SK-N-SH treated with all-trans-retinoic acid at 6 μM for 48 hours (cell line): ENCODE results near the gene RBMS3.
A peak's percentile ranks its signal among the peaks of the same experiment; 100 is the strongest.
"Not testable (repeated sequence)": the region's sequence is repeated elsewhere in the genome, so short reads cannot be mapped to it uniquely, and the experiment has no call there.

Experiments
- ATAC-seq: fragments of 200-7000 bp; cut with Tn5 transposase; 3 replicates; pipeline ENCODE4 v1.9.1; 2020; ENCODE audit warnings: mild to moderate bottlenecking, moderate library complexity
- ARNTL ChIP-seq: fragments of 450-650 bp; formaldehyde crosslinking; IDR thresholded peaks from 2 replicates; pipeline ENCODE4 v1.5.0; 2020; ENCODE audit warnings: low read depth, mild to moderate bottlenecking, moderate library complexity, borderline replicate concordance
- BACH2 ChIP-seq: fragments of 250-450 bp; sonication (Bioruptor Pico); IDR thresholded peaks from 2 replicates; pipeline ENCODE4 v1.9.0; 2021; ENCODE audit warnings: mild to moderate bottlenecking, borderline replicate concordance
- CSDC2 ChIP-seq: fragments of 250-450 bp; sonication (Bioruptor Pico); IDR thresholded peaks from 2 replicates; pipeline ENCODE4 v1.5.0; 2020; ENCODE audit warnings: mild to moderate bottlenecking, moderate library complexity
- ESRRG ChIP-seq: fragments of 250-450 bp; sonication (Bioruptor Pico); IDR thresholded peaks from 2 replicates; pipeline ENCODE4 v1.6.1; 2021; ENCODE audit warnings: mild to moderate bottlenecking
- GLIS3 ChIP-seq: fragments of 250-450 bp; sonication (Bioruptor Pico); IDR thresholded peaks from 2 replicates; pipeline ENCODE4 v1.5.0; 2020; ENCODE audit warnings: mild to moderate bottlenecking, moderate library complexity
- ISL1 ChIP-seq: fragments of 250-450 bp; sonication (Bioruptor Pico); IDR thresholded peaks from 2 replicates; pipeline ENCODE4 v2.1.2; 2022; ENCODE audit warnings: mild to moderate bottlenecking, moderate library complexity
- OSR1 ChIP-seq: fragments of 250-450 bp; sonication (Bioruptor Pico); IDR thresholded peaks from 2 replicates; pipeline ENCODE4 v1.8.0; 2022; ENCODE audit warnings: moderate library complexity, mild to moderate bottlenecking, inconsistent platforms
- PPARA ChIP-seq: fragments of 250-450 bp; sonication (Bioruptor Pico); IDR thresholded peaks from 2 replicates; pipeline ENCODE4 v1.5.0; 2020; ENCODE audit warnings: mild to moderate bottlenecking, borderline replicate concordance
- RARB ChIP-seq: fragments of 250-450 bp; sonication (Bioruptor Pico); IDR thresholded peaks from 2 replicates; pipeline ENCODE4 v1.8.0; 2021; ENCODE audit warnings: mild to moderate bottlenecking, moderate library complexity
- SNAI2 ChIP-seq: fragments of 250-450 bp; sonication (Bioruptor Pico); IDR thresholded peaks from 2 replicates; pipeline ENCODE4 v1.5.0; 2020; ENCODE audit warnings: mild to moderate bottlenecking, moderate library complexity
- TCF4 ChIP-seq: fragments of 250-450 bp; sonication (Bioruptor Pico); IDR thresholded peaks from 2 replicates; pipeline ENCODE4 v1.8.0; 2021; ENCODE audit warnings: mild to moderate bottlenecking, moderate library complexity, borderline replicate concordance
- ZC3H10 ChIP-seq: fragments of 250-450 bp; sonication (Bioruptor Pico); IDR thresholded peaks from 2 replicates; pipeline ENCODE4 v1.5.1; 2021; ENCODE audit warnings: mild to moderate bottlenecking, moderate library complexity
- ZFP3 ChIP-seq: fragments of 250-450 bp; sonication (Bioruptor Pico); IDR thresholded peaks from 2 replicates; pipeline ENCODE4 v1.5.0; 2020; ENCODE audit warnings: mild to moderate bottlenecking, moderate library complexity
- ZFP30 ChIP-seq: fragments of 450-650 bp; formaldehyde crosslinking; IDR thresholded peaks from 2 replicates; pipeline ENCODE4 v1.5.0; 2022; ENCODE audit warnings: mild to moderate bottlenecking, moderate library complexity
- ZNF565 ChIP-seq: fragments of 450-650 bp; formaldehyde crosslinking; conservative IDR thresholded peaks from 2 replicates; pipeline ENCODE4 v1.5.0; 2020; ENCODE audit warnings: low read depth, mild to moderate bottlenecking, moderate library complexity
- ZNF70 ChIP-seq: fragments of 450-650 bp; formaldehyde crosslinking; IDR thresholded peaks from 2 replicates; pipeline ENCODE4 v1.5.0; 2020; ENCODE audit warnings: mild to moderate bottlenecking, moderate library complexity
- ZNF8 ChIP-seq: fragments of 450-650 bp; formaldehyde crosslinking; IDR thresholded peaks from 2 replicates; pipeline ENCODE4 v1.5.0; 2020; ENCODE audit warnings: mild to moderate bottlenecking, moderate library complexity
- TF ChIP-seq, protein P1 (sequence below): fragments of 250-450 bp; sonication (Bioruptor Pico); IDR thresholded peaks from 2 replicates; pipeline ENCODE4 v1.8.0; 2021; ENCODE audit warnings: low read depth, mild to moderate bottlenecking, moderate library complexity, borderline replicate concordance
- TF ChIP-seq, protein P2 (sequence below): fragments of 250-450 bp; sonication (Bioruptor Pico); IDR thresholded peaks from 2 replicates; pipeline ENCODE4 v1.5.1; 2020; ENCODE audit warnings: low read depth, mild to moderate bottlenecking, moderate library complexity
- TF ChIP-seq, protein P3 (sequence below): fragments of 250-450 bp; sonication (Bioruptor Pico); IDR thresholded peaks from 2 replicates; pipeline ENCODE4 v1.5.0; 2020; ENCODE audit warnings: mild to moderate bottlenecking, moderate library complexity

Gene RBMS3

DNA sequence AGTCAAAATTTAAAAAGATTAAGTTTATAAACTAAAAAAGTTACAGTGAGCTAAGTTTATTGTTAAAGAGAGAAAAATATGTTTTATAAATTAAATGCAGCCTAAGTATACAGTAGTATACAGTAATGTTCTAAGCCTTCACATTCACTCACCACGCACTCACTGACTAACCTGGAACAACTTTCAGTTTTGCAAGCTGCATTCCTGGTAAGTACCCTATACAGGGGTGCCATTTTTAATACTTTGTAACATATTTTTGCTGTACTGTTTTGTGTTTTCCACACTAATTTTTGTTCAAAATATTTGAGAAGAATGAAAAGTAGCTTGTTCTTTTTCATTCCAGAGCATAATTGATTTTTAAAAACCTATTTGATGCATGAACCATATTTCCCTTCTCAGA lies 524.9 kb downstream of the RBMS3 start:
- peak; percentile 73 for ATAC-seq
- TF ChIP-seq, protein P1, sequence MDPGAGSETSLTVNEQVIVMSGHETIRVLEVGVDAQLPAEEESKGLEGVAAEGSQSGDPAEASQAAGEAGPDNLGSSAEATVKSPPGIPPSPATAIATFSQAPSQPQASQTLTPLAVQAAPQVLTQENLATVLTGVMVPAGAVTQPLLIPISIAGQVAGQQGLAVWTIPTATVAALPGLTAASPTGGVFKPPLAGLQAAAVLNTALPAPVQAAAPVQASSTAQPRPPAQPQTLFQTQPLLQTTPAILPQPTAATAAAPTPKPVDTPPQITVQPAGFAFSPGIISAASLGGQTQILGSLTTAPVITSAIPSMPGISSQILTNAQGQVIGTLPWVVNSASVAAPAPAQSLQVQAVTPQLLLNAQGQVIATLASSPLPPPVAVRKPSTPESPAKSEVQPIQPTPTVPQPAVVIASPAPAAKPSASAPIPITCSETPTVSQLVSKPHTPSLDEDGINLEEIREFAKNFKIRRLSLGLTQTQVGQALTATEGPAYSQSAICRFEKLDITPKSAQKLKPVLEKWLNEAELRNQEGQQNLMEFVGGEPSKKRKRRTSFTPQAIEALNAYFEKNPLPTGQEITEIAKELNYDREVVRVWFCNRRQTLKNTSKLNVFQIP (CRISPR knock-in tag): no peak
- TF ChIP-seq, protein P2, sequence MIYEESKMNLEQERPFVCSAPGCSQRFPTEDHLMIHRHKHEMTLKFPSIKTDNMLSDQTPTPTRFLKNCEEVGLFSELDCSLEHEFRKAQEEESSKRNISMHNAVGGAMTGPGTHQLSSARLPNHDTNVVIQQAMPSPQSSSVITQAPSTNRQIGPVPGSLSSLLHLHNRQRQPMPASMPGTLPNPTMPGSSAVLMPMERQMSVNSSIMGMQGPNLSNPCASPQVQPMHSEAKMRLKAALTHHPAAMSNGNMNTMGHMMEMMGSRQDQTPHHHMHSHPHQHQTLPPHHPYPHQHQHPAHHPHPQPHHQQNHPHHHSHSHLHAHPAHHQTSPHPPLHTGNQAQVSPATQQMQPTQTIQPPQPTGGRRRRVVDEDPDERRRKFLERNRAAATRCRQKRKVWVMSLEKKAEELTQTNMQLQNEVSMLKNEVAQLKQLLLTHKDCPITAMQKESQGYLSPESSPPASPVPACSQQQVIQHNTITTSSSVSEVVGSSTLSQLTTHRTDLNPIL (CRISPR knock-in tag): no peak
- no peak for TF ChIP-seq CSDC2 (CRISPR knock-in tag)
- no peak for TF ChIP-seq BACH2 (CRISPR knock-in tag)
- TF ChIP-seq ZFP3 (CRISPR knock-in tag): no peak
- TF ChIP-seq RARB: no peak
- TF ChIP-seq SNAI2 (CRISPR knock-in tag): no peak
- no peak for TF ChIP-seq ARNTL
- no peak for TF ChIP-seq ZNF8 (CRISPR knock-in tag)
- TF ChIP-seq GLIS3 (CRISPR knock-in tag): no peak
- no peak for TF ChIP-seq ZNF70 (CRISPR knock-in tag)
- no peak for TF ChIP-seq OSR1 (CRISPR knock-in tag)
- no peak for TF ChIP-seq ZFP30 (CRISPR knock-in tag)
- no peak for TF ChIP-seq ZC3H10
- TF ChIP-seq ESRRG: no peak
- TF ChIP-seq ISL1 (CRISPR knock-in tag): no peak
- TF ChIP-seq, protein P3, sequence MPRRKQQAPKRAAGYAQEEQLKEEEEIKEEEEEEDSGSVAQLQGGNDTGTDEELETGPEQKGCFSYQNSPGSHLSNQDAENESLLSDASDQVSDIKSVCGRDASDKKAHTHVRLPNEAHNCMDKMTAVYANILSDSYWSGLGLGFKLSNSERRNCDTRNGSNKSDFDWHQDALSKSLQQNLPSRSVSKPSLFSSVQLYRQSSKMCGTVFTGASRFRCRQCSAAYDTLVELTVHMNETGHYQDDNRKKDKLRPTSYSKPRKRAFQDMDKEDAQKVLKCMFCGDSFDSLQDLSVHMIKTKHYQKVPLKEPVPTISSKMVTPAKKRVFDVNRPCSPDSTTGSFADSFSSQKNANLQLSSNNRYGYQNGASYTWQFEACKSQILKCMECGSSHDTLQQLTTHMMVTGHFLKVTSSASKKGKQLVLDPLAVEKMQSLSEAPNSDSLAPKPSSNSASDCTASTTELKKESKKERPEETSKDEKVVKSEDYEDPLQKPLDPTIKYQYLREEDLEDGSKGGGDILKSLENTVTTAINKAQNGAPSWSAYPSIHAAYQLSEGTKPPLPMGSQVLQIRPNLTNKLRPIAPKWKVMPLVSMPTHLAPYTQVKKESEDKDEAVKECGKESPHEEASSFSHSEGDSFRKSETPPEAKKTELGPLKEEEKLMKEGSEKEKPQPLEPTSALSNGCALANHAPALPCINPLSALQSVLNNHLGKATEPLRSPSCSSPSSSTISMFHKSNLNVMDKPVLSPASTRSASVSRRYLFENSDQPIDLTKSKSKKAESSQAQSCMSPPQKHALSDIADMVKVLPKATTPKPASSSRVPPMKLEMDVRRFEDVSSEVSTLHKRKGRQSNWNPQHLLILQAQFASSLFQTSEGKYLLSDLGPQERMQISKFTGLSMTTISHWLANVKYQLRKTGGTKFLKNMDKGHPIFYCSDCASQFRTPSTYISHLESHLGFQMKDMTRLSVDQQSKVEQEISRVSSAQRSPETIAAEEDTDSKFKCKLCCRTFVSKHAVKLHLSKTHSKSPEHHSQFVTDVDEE (CRISPR knock-in tag): no peak

DNA sequence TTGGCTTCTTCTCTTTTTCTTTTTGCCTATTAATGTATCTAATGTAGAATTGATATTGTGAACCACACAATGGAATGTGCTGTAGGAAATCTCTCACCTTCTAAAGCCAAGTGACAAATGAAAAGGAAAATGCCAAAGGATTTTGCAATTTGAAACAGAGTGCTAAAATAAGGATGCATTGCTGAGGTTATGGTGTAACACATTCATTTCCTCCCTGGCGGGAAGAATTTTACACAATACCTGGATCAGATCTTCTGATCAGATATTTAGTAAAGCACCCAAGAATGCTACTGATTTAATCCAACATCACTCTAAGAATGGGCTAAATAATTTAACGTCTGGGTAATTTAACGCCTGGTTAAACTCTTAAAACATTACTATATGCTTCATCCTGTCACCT lies 527.5 kb downstream of the RBMS3 start:
- not testable (repeated sequence) for ATAC-seq

DNA sequence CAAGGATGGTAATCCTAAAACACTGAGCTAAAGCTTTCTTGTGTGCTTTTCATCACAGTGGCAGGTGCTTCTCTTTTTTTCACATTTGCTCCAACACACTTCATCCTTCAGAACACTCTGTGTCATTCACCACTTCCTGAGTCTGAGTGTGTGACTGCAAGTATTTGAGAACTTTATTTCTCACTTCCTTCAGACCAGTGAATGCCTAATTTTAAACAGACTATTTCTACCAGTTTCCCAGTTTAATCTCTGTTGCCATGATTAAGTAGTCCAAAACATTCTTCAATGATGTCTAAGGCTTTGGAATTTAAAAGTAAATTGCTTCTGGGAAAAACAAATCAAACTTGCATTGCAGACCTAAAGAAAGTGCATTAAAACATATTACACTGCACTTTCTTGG lies 541.2 kb downstream of the RBMS3 start:
- ATAC-seq: peak; percentile 63
- TF ChIP-seq ZNF565 (no peak), ISL1 (CRISPR knock-in tag) (0 out of 2 replicates have a peak, but pooled peaks have one; percentile 17), GLIS3 (CRISPR knock-in tag) (no peak), ARNTL (no peak), PPARA (no peak), TCF4 (CRISPR knock-in tag) (no peak)
- TF ChIP-seq, protein P2 (CRISPR knock-in tag): no peak

DNA sequence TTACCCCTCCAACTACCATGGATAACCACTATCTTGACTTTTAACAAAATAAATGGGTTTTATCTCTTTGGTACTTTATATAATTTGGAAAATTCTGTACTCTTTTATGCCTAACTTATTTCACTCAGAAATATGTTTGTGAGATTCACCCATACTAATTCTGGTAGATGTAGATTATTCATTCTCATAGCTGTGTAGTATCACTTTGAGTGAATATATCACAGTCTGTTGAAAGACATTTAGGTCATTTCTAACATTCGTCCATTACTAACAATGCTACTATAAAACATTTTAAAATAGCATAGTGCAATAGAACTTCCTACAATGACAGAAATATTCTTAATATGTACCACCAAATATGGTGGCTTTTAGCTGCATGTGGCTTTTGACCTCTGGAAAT lies 542.4 kb downstream of the RBMS3 start:
- TF ChIP-seq ZC3H10: no peak
- no peak for TF ChIP-seq ZNF70 (CRISPR knock-in tag)
- TF ChIP-seq, protein P2 (CRISPR knock-in tag): no peak
- no peak for ATAC-seq

DNA sequence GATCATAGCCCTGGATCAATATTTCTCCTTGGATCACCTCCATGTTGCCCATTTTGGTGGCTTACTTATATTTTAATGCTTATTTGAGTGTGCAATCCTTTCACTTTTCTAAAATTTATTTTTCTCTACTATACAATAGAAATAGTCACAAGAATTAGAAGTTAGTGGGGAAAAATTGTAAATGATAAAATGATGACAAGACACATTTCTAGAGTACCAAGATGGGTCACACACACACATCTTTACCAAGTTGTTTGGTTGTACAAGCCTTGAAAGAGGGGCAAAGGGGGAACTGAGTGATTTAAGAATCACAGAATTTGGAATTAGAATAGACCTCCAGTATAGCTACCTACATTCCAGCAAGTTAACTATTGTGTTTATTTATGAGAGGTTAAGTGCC lies 545.8 kb downstream of the RBMS3 start:
- TF ChIP-seq PPARA: no peak
- no peak for TF ChIP-seq BACH2 (CRISPR knock-in tag)
- TF ChIP-seq ZC3H10: no peak
- TF ChIP-seq ZNF8 (CRISPR knock-in tag): no peak
- TF ChIP-seq SNAI2 (CRISPR knock-in tag): no peak
- ATAC-seq: no peak
